GM12801 (cell line): ENCODE results near the gene PLA1A.

Source experiments
- CTCF ChIP-seq: IDR thresholded peaks from one replicate; pipeline ENCODE4 v1.5.1; 2011; ENCODE audit warnings: control low read depth; ENCODE audit not compliant: insufficient read length; ENCODE audit errors: extremely low read depth

The PLA1A gene

GRCh38 chr3:119642746-119643473, 45.2 kb downstream of the PLA1A start:
- TF ChIP-seq CTCF, result no peak

GRCh38 chr3:119643528-119643927, 45.8 kb downstream of the PLA1A start:
- TF ChIP-seq CTCF, result no peak

- TF ChIP-seq CTCF, result no peak
These were observed 46.8 kb downstream of the PLA1A start for GRCh38 chr3:119644481-119644880.

- no peak for TF ChIP-seq CTCF
These were observed 48.1 kb downstream of the PLA1A start for GRCh38 chr3:119645813-119646212.

GRCh38 chr3:119647171-119647570, 49.5 kb downstream of the PLA1A start:
- TF ChIP-seq CTCF, result no peak

GRCh38 chr3:119647843-119648575, 50.3 kb downstream of the PLA1A start:
- TF ChIP-seq CTCF, result no peak

- no peak for TF ChIP-seq CTCF
These were observed 52.1 kb downstream of the PLA1A start for GRCh38 chr3:119649761-119650160.
